Cardiac septum (tissue), 1 donor: ENCODE measurements around the gene IFNA17. TPM values are rescaled to one million over a fixed set of nuclear protein-coding genes. Genes with fewer than 3 reads are reported as not detected.
"Not testable (repeated sequence)": the region's sequence is repeated elsewhere in the genome, so short reads cannot be mapped to it uniquely, and the experiment has no call there.

Experiments used
- DNase-seq: peaks from one replicate; pipeline ENCODE4 v3.0.0-alpha.2; 2020; ENCODE audit warnings: low spot score
- intact Hi-C: fragments of 100-400 bp; cut with DNase I; formaldehyde crosslinking; loops from one replicate; pipeline ENCODE4 v1.14.0; 2022
- long read RNA-seq: library from polyadenylated mRNA; unstranded; transcript quantifications from one replicate; pipeline ENCODE4 v2.0.0, GENCODE V29; 2021
- total RNA-seq: library from RNA; stranded (reverse); fragmentation: NEBNext Ultra II Directional; extraction: Animal tissue kit (Norgen Biotek cat#: 25700); gene quantifications from one replicate; pipeline ENCODE4 v1.2.1, GENCODE V29; 2021
- donor health status: DM: no; HTN: no; CAD: no.

Gene IFNA17
- not detected for total RNA-seq
- long read RNA-seq, result 0 reads

GRCh38 chr9:21228122-21228521 is at the start of gene IFNA17:
Gene IFNA17 (minus strand): TSS chr9:21228222. CDS start chr9:21228173, 49 bp downstream.
- DNase-seq, result no peak
- intact Hi-C loops, result no loop called here

DNA sequence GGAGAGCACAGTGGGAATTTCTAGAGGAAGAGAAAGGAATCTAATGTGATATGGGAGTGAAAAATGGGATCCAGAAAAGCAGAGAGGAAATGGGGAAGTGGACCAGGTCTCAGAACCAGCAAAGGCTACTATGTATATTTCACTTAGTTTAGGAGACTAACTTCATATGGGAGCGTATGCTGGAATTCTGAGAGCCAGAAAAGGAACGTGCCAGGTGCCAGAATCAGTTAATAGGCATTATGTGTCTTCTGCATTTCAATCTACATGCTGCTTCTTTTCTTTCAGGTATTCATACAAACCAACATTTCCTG is 40.3 kb upstream of the IFNA17 start:
- intact Hi-C loops, result no loop called here
- DNase-seq, result no peak

- no peak for DNase-seq
- intact Hi-C loops, result no loop called here
These were observed 39.7 kb upstream of the IFNA17 start for GRCh38 chr9:21267485-21268346.

- no peak for DNase-seq
- intact Hi-C loops, result no loop called here
These were observed 38.9 kb upstream of the IFNA17 start for GRCh38 chr9:21266733-21267484.

GRCh38 chr9:21265421-21266189 is 37.6 kb upstream of the IFNA17 start:
- intact Hi-C loops, result no loop called here
- no peak for DNase-seq

DNA sequence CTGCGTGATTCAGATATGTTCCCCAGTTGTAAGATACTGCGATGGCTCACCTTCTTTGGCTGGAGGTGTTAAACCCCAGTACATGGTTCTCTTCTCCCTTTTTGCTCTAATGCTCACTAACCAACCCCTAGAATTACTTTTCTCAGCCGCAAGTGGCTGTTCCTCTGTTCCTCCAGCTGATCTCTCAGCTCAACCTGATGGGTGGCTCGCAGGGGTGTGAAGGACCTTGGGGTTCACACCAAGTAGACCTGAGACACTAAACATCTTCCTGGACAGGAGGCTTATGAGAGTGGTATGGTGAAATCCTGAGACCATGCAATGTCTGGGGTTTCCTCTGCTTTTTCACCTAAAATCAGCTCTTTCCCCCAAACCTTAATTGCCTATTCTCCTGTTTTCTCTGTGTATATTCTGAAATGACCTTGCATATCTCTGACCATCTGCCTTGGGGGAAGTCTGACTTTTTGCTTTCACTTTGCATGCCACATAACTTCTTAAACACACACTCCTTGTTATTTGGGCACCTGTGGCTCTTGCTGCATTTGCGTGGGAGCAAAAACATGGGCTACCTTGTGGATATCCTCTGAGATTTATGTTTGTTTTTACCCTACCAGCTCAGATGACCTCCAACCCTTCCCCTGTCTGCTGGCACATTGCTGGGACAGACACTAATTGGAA is 27.7 kb upstream of the IFNA17 start:
- no peak for DNase-seq
- intact Hi-C loops, result no loop called here

GRCh38 chr9:21252721-21253547 is 24.9 kb upstream of the IFNA17 start:
- no peak for DNase-seq
- intact Hi-C loops, result loop anchor here (5.0 kb wide), 1 partner anchor 539 kb away; no protein-coding TSS in a partner anchor

- no peak for DNase-seq
- intact Hi-C loops, result loop anchor here (5.0 kb wide), 1 partner anchor 541 kb away; no protein-coding TSS in a partner anchor
These were observed 23.6 kb upstream of the IFNA17 start for GRCh38 chr9:21251638-21252037.

DNA sequence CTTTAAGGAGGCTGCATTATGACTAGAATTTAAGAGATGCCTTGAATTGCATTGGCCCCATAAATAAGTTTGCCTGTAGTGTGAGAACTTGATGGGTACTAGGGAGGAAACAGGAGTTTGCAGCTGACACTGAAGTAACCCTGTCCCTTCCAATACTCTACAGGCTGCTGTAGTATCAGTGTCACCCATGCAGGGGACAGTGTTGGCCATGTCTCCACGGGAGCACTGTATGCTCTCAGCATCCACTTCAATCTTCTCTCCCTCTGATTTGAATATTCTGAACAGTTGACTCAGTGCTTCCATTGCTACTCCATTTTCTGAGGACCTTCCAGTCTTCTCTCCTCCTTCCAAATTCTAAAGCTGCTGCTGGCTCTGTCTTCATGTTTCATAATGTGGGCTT is 23.2 kb upstream of the IFNA17 start:
- intact Hi-C loops, result loop anchor here (5.0 kb wide), 1 partner anchor 541 kb away; no protein-coding TSS in a partner anchor
- DNase-seq, result no peak

GRCh38 chr9:21244836-21245235 is 16.8 kb upstream of the IFNA17 start:
- DNase-seq, result no peak
- intact Hi-C loops, result no loop called here

DNA sequence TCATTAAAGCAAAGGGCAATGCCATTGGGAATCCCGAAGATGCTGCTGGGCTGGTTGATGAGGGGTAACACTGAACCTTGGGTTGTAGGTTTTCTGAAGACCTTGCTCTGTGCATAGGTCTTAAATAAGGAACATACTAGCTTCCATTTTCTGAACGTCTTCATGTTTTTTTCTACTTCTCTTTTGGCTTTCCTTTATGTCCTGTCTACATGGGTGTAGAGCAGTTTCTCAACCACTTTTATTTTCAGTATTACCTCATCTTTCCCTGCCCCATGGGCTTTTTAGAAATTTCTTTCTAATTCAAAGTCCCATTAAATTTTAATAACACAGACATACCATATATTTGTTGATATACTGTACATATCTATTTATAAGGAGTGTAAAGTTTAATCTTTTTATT is 11.9 kb upstream of the IFNA17 start, which contains the start of gene IFNA14:
TSS of gene IFNA14 (minus strand) at position 95 of the 400 bp plus-strand sequence. CDS start at position 25, 70 bp downstream.
- no peak for DNase-seq
- intact Hi-C loops, result loop anchor here (5.0 kb wide), 1 partner anchor 547 kb away; no protein-coding TSS in a partner anchor

- not testable (repeated sequence) for DNase-seq
- intact Hi-C loops, result loop anchor here (5.0 kb wide), 1 partner anchor 551 kb away; no protein-coding TSS in a partner anchor
These were observed 8.3 kb upstream of the IFNA17 start for GRCh38 chr9:21236360-21236714.

DNA sequence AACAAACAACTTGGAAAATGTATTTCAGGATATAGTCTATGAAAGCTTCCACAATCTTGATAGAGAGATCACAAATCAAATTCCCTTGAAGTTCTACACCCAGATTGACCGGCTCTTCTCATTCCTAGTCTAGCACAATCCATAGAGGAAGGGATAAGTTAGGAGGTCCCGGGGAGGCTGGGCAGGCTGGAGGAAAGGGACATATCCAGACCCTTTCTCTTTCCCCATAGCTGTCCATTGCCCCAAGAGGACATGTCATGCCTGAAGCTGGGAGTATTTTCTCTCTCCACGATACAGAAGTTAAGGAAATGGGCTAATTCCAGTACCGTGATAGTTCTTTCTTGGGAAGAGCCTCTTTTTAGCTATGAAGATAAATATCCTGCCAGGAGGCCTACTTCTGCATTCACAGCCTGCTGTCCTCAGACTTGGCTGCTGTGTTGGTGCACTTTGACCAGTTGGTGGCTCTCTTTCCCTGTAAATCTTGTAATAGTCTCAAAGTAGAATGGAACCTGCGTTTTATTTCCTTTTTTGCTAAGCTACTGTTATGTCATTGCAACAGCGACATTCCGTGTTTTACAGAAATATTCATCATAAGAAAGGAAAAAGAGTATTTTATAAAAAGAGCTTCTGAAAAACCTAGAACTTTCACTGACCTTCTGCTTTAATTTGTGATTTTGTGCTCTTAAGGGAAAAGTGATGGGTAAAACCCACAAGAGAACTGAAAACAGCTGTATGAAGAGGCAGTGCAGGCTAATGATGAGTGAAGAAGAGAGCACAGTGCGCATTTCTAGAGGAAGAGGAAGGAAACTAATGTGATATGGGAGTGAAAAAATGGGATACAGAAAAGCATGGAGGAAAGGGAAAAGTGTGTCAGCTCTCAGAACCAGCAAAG is 7.7 kb upstream of the IFNA17 start:
- intact Hi-C loops, result loop anchor here (5.0 kb wide), 1 partner anchor 552 kb away; no protein-coding TSS in a partner anchor
- DNase-seq, result not testable (repeated sequence)

DNA sequence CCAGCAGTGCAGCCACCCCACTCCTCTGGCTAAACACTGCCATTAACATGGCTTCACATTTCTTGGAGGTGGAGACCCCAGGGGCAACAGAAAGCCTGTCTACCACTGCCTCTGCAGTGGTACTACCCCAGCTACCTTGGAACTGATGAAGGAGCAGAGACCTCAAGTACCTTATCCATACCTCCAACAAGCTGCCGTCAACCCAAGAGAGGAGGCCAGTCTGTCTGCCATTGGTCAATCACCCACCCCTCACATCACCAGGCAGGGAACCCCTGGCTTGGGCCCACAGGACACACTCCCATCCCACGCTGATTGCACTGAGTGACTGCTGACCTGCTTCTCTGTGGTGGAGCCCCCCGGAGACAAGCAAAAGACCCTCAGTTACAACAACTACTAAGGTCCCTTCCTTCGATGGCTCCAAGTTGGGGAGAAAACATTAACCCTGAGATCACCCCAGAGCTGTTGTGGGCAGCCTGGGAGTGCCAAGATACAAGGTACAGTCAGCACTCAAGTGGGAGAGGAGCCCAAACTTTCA is 6.2 kb upstream of the IFNA17 start:
- intact Hi-C loops, result no loop called here
- DNase-seq, result no peak

DNA sequence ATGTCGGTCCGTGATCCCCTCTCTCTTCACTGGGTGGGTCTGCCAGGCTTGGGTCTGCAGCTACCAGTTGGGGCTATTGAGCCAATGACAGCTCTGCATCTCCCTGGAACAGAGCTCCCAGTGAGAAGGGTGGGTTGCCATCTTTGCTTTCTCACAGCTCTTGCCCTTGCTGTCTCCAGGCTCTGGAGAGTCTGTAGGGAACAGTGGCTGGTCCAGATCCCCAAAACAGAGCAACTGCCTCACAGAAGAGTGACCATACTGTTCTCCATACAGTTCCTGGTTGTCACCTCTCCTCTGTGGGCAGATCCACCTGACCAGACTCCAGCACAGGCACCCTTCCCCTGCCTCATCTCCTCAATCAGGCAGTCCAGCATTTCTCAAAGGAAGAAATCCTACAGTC is 5.2 kb upstream of the IFNA17 start:
- no peak for DNase-seq
- intact Hi-C loops, result no loop called here

GRCh38 chr9:21217211-21217610 is 10.8 kb downstream of the IFNA17 start, which contains the start of gene IFNA16:
Gene IFNA16 (minus strand): TSS chr9:21217311. CDS start chr9:21217305, 6 bp downstream.
- DNase-seq, intact Hi-C loops: not testable (repeated sequence)
